Caki2 (cell line): Measurements from ENCODE around the gene KMT5C. TPM values are rescaled to one million over a fixed set of nuclear protein-coding genes. Genes with fewer than 3 reads are reported as not detected.

Experiments
- DNase-seq: peaks from one replicate; pipeline ENCODE4 v3.0.0-alpha.2; 2015; ENCODE audit warnings: low read depth
- in situ Hi-C: cut with HindIII; loops from 2 replicates; pipeline ENCODE4 v1.10.0; 2016; ENCODE audit warnings: low sequenced_read_pairs, low pct_unique_long_range_greater_than_20kb, mixed read lengths
- total RNA-seq: library from RNA; depleted of rRNA; stranded (reverse); fragments of >200 nt; shearing (Covaris generic); gene quantifications from 2 replicates; pipeline ENCODE4 v1.2.3, GENCODE V29; 2014; ENCODE audit warnings: low replicate concordance

KMT5C gene
- total RNA-seq, 1 experiment from 2014 or later: 18.4 TPM

- DNase-seq: no peak
- in situ Hi-C loops: loop anchor here (10.0 kb wide), 1 partner anchor 47 kb away; no protein-coding TSS in a partner anchor
These were observed 2.2 kb downstream of the KMT5C start for GRCh38 chr19:55341595-55342531.

GRCh38 chr19:55344444-55344843 is 4.8 kb downstream of the KMT5C start:
- no peak for DNase-seq
- in situ Hi-C loops: loop anchor here (10.0 kb wide), 1 partner anchor 50 kb away; no protein-coding TSS in a partner anchor

GRCh38 chr19:55345101-55345817 is 5.6 kb downstream of the KMT5C start:
- no peak for DNase-seq
- in situ Hi-C loops: loop anchor here (10.0 kb wide), 1 partner anchor 50 kb away; no protein-coding TSS in a partner anchor

- peak; percentile 71 for DNase-seq
- in situ Hi-C loops: loop anchor here (10.0 kb wide), 1 partner anchor 51 kb away; no protein-coding TSS in a partner anchor
These were observed 6.4 kb downstream of the KMT5C start for GRCh38 chr19:55345818-55346724.

GRCh38 chr19:55346725-55347441 is 7.2 kb downstream of the KMT5C start:
- in situ Hi-C loops: loop anchor here (10.0 kb wide), 1 partner anchor 52 kb away; no protein-coding TSS in a partner anchor
- DNase-seq: no peak

- DNase-seq: no peak
- in situ Hi-C loops: loop anchor here (10.0 kb wide), 1 partner anchor 53 kb away; no protein-coding TSS in a partner anchor
These were observed 7.8 kb downstream of the KMT5C start for GRCh38 chr19:55347442-55348009.

- in situ Hi-C loops: loop anchor here (10.0 kb wide), 1 partner anchor 54 kb away; no protein-coding TSS in a partner anchor
- DNase-seq: no peak
These were observed 8.8 kb downstream of the KMT5C start for GRCh38 chr19:55348317-55349034.

- in situ Hi-C loops: no loop called here
- DNase-seq: no peak
These were observed 11.1 kb downstream of the KMT5C start for GRCh38 chr19:55350620-55351315.

- DNase-seq: no peak
These were observed 12.4 kb downstream of the KMT5C start for GRCh38 chr19:55352040-55352439.

GRCh38 chr19:55352549-55353145 is 13.0 kb downstream of the KMT5C start:
- in situ Hi-C loops: no loop called here
- DNase-seq: no peak

More at GRCh38 chr19:55352040-55352439, 12.4 kb downstream of the KMT5C start:
- in situ Hi-C loops: no loop called here

- no peak for DNase-seq
- in situ Hi-C loops: no loop called here
These were observed 13.7 kb downstream of the KMT5C start for GRCh38 chr19:55353356-55353802.

- in situ Hi-C loops: no loop called here
- peak; percentile 73 for DNase-seq
These were observed 14.4 kb downstream of the KMT5C start for GRCh38 chr19:55353803-55354697.

GRCh38 chr19:55354698-55355212 is 15.1 kb downstream of the KMT5C start, which contains the start of gene COX6B2:
Gene COX6B2, minus strand, starts transcription at chr19:55354719. Its CDS starts 198 bp downstream, at chr19:55354521.
- in situ Hi-C loops: no loop called here
- DNase-seq: no peak

GRCh38 chr19:55355213-55355821 is 15.6 kb downstream of the KMT5C start:
- DNase-seq: no peak
- in situ Hi-C loops: no loop called here
